PC-3 (cell line): Measurements from ENCODE around the gene CFAP141.

Experiments
- EZH2 ChIP-seq: fragments of 300-600 bp; sonication (generic); IDR thresholded peaks from one replicate; pipeline ENCODE4 v1.6.1; 2017; ENCODE audit warnings: antibody characterized with exemption, mild to moderate bottlenecking, low read length; ENCODE audit not compliant: unreplicated experiment
- TF ChIP-seq, protein P1 (sequence below): fragments of 300-600 bp; sonication (generic); conservative IDR thresholded peaks from 2 replicates; pipeline ENCODE4 v1.5.1; 2017; ENCODE audit warnings: antibody characterized with exemption, low read depth, mild to moderate bottlenecking, low read length

GRCh38 chr1:154181944-154182343 is 24.2 kb downstream of the CFAP141 start:
- no peak for TF ChIP-seq EZH2
- TF ChIP-seq, protein P1, sequence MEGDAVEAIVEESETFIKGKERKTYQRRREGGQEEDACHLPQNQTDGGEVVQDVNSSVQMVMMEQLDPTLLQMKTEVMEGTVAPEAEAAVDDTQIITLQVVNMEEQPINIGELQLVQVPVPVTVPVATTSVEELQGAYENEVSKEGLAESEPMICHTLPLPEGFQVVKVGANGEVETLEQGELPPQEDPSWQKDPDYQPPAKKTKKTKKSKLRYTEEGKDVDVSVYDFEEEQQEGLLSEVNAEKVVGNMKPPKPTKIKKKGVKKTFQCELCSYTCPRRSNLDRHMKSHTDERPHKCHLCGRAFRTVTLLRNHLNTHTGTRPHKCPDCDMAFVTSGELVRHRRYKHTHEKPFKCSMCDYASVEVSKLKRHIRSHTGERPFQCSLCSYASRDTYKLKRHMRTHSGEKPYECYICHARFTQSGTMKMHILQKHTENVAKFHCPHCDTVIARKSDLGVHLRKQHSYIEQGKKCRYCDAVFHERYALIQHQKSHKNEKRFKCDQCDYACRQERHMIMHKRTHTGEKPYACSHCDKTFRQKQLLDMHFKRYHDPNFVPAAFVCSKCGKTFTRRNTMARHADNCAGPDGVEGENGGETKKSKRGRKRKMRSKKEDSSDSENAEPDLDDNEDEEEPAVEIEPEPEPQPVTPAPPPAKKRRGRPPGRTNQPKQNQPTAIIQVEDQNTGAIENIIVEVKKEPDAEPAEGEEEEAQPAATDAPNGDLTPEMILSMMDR = no peak
